8988T (cell line): ENCODE results near the gene POU2F3.

Source experiments
- DNase-seq: peaks from one replicate; pipeline ENCODE4 v3.0.0; 2011

Gene POU2F3

DNA sequence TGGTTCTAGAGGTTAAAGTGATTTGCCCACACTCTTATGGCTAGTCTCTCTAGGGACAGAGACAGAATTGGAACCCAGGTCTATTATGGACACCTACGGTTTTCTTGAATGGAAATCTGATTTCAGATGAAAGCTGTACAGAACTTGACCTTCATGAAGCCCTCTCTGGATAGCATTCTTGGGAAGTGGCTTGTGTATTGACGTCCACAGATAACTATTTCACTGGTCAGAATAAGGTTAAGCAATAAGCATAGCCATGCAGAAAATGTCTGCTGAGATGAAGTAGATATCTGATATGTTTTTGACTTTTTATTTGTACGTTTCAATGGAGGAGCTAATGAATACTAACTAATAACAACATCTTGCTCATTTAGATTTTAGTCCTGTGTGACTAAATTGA lies 86.3 kb downstream of the POU2F3 start:
- DNase-seq = no peak

DNA sequence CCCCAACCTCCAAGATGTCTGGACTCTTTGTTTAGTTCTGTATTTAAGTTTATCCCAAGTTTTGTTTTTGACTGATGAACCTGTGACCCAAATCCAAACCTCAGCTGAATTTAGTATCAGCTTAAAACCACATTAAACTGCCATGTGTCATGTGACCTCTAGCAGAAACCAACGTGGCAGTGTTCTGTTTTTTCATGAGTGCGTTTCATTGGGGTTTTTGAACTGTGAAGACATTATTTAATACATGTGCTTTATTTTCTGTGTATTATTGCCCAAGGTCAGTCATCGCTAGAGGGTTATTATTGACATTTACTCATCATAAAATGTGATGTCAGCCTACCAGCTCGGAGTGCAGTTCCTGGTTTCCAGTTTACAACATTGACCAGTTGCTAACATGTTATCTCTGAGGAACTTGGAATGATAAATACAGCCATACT lies 86.9 kb downstream of the POU2F3 start:
- DNase-seq = no peak

DNA sequence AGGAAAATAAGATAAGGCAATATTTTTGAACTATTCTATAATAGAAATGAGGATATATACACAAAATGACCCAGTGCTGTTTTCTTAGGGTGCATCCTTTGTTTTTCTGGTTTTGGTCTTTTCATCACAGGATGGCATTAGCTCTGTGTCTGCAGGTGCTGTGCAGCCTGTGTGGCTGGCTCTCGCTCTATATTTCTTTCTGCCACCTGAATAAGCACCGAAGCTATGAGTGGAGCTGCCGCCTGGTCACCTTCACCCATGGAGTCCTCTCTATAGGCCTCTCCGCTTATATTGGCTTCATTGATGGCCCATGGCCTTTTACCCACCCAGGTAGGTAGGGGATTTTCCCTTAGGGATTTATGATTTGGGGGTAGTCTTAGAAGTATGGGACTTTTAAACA lies 87.4 kb downstream of the POU2F3 start:
- no peak for DNase-seq

DNA sequence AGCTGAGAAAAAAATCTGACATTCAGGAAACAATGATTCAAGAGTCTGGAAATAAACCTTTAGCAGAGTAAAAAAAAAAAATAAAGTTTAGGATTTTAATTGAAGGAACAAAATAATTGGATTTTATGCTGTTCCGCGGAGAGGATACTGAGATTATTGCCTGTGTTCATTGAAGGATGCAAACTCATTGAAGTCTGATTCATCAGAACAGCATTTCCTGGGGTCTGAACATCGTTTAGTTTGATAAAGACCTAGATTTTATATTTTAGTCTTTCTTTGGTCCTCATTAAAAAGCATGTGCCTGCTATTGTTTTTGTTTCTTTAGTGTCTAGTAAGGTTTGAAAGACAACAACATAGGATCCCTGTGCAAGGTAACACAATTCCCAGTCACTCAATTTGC lies 89.6 kb downstream of the POU2F3 start:
- no peak for DNase-seq

DNA sequence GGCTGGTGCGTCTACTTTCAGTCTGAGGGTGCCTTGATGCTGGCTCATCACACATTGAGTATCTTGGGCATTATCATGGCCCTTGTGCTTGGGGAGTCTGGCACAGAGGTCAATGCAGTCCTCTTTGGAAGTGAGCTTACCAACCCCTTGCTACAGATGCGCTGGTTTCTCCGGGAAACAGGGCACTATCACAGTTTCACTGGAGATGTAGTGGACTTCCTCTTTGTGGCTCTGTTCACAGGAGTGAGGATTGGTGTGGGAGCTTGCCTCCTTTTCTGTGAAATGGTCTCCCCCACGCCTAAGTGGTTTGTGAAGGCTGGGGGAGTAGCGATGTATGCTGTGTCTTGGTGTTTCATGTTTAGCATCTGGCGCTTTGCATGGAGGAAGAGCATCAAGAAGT lies 90.1 kb downstream of the POU2F3 start:
- DNase-seq = no peak

DNA sequence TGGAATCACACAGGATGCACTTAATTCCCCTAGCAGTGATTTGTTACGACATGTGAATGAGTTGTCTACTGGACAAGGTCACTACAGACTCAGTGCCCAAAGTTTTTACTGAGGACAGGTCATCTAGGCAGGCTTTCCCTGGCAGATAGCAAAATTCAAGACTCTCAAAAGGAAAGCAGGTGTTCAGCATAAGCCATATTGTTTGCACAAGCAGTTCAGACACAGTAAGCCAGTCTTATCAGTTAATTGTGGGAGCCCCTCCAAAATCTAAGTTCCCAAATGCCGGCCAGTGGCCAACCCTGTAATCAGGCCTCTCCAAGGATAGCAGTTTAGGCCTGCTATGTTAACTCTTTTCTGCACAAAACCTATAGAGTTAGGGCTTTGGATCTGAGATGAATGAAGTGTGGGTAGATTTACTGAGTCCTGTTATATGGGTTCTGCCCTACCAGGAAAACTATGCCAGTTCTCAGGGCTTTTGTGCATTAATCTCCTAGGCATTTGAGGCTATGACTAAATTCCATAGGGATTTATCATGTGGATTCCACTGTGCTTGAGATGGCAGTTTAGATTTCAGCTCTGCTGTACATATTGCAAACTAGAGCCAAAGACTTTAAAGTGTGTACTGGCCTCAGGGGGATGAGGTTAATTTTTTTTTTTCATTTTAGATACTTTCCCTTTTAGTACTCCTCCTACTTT lies 91.5 kb downstream of the POU2F3 start:
- DNase-seq = peak; percentile 76

DNA sequence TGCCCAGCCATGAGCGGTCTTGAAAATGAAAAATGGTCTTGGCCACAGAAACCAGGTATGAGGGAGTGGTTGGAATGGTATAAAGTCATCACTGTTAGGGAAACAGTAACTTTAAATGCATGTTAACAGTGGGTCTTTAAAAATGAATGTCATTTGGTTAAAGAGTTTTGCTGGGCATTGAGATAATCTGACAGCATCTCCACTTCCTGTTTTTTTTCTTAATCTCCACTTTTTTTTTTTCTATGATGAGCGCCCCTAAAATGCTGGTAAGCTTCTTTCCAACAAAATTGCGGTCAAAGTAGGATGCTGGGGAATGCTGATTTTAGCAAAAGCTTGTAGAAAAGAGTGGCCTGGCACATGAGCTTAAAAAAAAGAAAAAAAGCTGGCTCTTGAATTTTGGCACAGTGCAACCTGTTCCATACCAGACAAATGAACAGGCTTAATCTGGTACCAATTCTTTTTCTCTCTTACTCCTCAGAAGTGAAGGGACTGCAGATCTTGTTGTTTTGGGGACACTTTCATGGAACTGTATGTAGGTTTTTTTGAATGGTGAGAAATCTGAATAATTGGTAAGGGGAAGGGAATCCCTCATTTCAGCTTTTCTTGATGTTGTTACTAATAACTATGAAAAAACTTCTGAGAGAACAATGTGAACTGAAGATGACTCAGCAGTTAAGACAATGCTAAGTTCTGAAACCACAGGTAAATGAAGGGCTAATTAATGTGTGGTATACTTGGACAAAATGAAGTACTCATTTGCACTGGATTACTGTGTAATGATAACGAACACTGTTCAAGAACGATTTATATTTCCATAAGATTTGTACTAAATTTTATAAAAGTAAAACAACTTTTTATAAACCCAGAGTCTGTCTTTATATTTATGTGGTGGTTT lies 93.1 kb downstream of the POU2F3 start:
- DNase-seq = no peak

DNA sequence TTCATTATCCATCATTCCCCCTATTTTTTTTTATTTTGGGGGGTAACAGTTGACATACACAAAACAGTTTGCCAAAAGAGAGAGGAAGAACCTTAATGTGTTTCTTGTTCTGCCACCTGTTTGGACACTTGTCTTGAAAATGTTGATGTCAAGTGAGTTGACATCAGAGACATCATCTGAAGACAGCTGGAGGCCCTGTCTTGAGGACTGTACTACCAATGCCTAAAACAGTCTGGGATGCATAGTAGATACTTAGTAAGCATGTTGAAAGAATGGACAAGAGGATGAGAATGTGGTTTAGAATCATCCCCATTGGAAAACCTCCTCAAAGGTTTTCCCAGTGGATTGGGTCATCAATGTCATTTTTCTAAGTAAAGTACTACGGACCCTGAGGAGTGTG lies 93.9 kb downstream of the POU2F3 start:
- no peak for DNase-seq

DNA sequence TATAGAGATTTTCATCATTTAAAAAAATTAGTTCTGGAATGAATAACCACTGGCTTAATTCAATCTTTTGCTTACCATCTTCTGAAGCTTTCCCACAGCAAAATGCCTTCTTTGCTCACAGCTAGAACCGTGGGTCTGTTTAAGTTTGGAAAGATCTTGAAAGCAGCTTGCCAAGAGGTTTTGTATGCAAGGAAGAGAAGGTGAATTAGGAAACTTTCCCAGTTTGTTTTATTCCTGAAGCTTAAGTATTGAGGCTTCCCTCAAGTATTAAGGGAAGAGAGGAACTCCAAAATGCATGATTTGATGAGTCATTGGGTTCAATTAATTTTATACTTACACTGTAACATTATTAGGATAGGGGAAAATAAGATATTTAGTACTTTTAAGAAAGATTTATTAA lies 94.4 kb downstream of the POU2F3 start:
- no peak for DNase-seq

DNA sequence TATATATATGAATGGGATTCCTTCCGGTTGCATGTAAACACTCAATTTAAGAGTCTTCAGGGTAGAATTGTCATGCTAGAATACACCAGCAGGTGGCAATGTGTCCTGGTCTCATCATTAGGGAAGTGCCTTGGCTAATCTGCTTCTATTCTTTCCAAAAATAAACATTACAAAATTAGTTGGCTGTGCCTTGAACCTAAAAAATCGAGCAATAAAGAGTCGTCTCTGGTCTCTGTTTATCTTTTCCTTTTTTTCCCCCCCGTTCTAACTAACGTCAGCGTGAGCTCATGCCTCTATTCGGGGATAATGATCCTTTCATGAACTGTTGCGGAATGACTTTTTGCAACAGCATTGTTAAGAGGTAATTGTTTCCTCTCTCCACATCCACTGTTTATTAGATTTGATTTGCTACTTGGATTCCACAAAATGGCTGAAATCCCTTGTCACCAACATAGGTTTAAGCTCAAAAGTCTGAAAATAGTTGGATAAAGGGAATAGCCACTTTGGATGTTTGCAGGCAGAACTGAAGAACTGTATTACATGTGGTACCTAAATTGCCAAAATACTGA lies 95.0 kb downstream of the POU2F3 start:
- DNase-seq = peak; percentile 46

DNA sequence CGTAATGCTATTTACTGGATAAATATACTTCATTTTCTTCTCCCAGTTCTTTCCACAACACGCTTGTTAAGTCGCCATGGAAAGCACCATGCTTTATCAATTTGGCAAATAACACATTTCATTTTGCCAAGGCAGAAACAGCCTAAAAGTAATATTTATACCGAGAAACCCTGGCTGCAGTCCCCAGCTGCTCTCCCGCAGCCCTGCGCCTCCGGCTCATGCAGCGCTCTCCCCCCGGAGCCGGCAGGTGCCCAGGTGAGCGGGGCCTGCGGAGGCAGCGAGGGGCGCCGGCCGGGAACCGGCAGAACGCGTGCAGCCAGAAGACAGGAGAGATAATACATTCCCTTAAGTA lies 95.6 kb downstream of the POU2F3 start:
- DNase-seq = no peak

DNA sequence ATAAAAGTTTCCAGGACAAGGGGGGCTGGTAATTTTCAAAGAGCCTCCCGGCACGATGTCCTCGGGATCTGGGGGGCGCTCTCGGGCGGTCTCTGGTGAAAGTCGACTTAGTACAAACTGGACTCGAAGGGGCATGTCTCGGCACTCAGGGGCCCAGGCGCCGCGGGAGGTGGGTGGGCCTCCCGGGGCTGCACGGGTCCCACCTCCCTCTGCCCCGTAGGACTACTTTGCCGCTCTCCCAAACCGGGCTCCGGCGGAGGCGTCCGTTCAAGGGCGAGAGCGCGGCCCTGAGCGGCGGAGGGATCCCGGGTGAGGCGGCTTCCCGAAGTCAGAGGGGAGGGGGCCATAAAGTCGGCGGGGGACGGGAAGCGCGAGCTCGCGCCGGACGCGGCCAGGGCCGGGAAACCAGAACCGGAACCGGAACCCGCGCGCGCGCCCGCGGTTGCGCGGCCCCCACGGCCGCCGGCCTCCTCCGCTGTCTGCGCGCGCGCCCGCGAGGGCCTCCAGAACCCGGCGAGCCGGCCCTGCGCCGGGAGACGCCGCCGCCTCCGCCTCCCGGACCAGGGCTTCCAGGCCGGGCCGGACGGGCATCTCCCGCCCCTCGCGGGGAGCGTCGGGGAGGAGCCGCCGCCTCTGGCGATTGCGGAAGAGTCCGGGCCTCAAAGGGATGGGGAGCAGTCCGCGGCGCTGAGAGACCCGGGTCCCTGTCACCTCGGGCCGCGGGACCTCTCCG lies 96.1 kb downstream of the POU2F3 start, which contains the start of gene ARHGEF12:
Gene ARHGEF12, plus strand, starts transcription at position 506 of the 733 bp plus-strand sequence. CDS start 831 bp downstream, outside the sequence.
- peak; percentile 95 for DNase-seq

DNA sequence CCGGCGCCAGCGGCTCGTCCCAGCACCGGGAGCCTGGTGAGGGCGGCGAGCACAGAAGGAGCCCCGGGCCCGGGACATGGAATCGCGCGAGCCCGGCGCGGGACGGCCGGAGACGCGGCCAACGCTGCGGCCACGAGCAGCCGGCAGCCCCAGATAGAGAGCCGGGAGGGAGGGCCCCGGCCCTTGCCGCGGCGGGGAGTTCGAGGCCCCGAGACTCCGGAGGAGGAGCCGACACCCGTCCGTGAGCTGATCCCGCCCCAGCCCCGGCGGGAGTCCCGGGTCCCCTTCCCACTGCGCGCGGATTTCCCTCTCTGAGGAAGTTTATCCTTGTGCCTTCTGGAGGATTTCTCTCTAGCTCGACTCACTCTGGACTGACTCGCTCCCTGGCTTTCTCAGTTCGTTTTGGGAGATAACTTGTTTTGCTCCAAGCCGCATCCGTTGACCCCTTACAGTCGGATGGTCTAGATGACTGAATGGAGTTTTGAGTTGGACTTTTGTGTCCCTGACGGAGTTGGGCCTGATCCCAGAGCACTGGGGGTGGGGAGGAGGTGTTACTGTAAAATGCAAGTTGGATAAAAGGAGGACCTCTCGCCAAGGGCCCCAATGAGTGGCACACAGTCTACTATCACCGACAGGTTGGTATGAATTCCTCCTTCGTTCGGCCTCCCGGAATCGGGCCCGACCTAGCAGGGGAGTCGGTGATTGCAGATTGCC lies 96.9 kb downstream of the POU2F3 start:
- DNase-seq = peak; percentile 61

DNA sequence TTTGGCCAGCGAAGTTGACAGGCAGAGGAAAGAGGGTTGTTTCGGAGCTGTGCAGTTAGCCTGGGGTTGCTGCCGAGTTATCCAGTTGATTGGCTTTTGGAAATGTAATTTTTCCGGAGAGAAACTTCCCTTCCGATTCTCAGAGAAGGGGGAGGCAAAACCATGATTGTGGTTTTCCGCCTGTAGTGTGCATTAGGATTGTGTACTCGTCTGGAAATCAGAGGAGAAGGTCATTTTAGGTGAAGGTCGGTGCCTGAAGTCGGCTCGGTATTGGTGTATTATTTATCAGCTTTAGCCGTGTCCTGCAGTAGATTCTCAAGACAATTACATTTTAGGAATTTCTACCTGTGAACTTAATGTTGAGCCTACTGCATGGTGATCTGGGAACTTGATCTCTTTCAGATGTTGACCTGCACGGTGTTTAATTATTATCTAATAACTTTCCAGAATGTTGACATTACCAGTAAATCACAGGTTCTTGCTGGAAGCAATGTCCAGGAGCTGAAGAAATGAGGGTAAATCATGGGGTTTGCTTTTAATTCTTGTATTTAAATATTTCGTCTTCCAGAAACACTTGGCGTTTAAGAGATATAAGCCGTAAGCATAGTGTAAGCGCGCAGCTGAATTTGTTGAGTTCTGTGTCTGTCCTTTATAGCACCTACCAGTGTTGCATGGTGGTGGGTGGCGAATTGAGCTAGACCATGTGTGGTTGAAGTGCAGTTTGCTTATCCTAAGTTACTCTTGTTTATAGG lies 97.6 kb downstream of the POU2F3 start:
- DNase-seq = no peak

DNA sequence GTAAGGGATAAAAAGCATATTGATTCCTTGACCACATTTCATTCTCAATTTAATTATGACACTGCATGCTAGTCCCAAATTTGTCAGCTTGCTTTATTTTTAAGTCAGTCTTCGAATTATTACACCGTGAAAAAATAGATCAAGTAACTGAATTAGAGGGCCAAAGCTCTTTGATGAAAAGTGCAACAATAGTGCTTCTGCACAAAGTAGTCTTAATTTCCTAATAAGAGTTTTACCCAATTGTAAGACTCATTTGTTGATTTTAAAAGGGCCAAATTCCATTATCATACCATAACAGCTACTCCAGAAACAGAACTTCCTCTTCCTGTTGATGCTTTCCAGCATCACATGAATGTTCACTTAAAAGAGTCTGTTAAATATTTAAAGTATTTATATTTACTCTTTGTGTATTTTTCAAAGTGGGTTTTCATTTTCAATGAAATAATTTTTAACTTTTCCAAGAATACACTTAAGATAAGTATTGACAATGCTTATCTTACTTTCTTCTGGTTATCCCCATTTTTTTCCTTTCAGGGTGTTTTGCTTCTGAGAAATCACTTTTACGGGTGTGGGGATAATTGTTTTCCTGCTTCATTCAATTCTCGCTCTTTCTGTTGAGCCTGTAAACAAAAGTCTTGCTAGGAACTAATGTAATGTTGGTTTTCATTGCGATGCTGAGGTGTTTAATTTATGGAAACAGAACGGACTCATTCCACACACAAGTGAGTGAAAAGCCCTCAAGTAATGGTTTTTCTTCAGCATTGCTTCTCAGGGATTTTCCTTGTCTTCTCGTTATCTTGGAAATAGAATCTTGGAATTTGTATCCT lies 98.4 kb downstream of the POU2F3 start:
- no peak for DNase-seq

DNA sequence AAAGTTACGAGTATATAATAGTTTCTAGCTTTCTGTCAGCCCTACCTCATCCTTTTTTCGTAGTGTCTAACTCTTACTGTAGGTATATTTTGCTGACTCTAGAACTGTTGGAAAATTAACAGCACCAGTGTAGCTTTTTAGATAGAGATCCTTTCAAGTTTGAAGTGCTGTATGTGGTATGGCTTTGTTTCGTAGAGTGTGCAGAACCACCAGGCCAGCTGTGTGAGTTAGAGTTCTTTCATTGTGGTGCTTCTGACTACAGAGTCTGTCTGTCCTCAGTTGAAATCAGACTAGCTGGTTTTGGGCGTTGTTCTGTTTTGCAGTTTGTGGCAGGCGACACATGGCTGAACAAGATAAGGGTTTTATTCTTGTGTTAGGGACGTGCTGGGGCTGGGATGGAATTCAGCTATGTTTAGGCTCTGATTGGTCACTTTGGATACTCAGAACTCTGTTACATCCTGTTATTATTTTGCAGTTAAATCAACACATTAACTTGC lies 99.5 kb downstream of the POU2F3 start:
- no peak for DNase-seq

DNA sequence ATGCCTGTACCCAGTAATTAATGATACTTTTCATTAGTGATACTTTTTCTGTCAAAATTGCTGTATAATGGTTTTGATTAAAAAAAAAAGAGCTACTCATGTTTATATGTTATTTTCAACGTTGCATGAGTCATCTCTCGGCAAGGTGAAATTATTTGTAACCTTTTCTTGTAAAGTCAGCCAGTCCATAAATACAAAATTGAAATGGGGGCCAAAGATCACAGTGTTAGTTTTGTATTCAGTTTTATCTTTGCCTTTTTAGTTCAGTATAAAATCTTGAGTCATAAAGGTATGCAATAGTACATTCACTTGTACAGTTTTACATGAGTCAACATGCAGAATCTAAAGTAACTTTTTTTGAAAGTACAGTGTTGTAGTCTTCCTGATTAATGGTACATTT lies 100.6 kb downstream of the POU2F3 start:
- no peak for DNase-seq

DNA sequence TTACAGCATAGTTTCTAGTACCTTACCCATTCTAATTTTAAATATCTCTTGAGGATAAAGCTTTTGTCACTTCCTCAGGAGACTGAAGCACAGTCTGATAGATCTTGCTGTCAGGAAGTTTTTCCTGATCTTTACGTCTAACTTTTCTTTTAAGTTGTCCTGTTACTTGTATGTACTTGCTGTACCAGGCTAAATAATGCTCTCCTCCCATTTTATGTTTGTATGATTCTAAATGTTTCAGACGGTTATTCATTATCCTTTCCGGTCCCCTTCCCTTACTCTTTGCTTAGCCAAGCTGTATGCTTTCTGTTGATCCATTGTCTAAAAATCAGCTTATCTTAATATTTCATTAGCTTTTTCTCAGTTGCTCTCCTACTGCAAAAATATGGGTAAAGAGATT lies 102.3 kb downstream of the POU2F3 start:
- DNase-seq = no peak

DNA sequence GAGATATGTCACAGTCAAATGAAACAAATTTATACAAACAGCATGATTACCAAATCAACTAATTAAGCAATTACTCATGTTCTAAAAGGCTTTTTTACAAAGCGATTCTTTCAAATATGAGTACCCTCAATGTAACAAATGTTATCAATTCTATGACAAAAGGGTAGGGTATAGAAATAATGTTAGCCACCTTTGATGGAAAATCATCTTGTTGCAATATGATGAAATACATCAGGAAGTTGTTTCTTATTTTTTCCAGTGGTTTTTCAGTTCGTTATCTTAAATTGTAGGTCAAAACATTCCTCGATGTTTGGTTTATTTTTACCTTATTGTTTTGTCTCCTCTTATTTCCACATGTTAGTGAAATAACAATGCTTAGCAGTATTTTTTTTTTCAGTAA lies 102.7 kb downstream of the POU2F3 start:
- no peak for DNase-seq

DNA sequence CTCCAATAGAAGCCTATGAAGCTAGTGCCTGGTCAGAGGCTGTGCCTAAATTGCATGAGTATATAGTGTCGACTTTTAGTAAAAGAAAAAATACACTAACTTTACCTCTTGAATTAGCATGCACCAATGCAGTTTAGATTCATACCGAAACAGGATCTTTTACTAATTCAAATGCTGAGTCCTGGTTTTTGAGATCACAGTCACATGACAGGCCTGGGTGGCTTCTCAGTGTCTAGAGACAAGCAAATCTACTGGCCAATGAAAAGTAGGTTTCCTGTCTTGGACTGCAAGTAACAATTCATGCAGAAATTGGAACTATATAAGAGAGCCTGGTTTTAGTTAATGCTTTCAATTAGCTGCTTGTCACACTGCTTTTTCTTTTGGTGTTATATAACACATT lies 103.5 kb downstream of the POU2F3 start:
- no peak for DNase-seq
